T-helper 9 cell (primary cell): Measurements from ENCODE around the gene ADO.
A peak's percentile ranks its signal among the peaks of the same experiment; 100 is the strongest.

Source experiments
- DNase-seq: peaks from one replicate; pipeline ENCODE4 v3.0.0-alpha.2; 2020

ADO gene

DNA sequence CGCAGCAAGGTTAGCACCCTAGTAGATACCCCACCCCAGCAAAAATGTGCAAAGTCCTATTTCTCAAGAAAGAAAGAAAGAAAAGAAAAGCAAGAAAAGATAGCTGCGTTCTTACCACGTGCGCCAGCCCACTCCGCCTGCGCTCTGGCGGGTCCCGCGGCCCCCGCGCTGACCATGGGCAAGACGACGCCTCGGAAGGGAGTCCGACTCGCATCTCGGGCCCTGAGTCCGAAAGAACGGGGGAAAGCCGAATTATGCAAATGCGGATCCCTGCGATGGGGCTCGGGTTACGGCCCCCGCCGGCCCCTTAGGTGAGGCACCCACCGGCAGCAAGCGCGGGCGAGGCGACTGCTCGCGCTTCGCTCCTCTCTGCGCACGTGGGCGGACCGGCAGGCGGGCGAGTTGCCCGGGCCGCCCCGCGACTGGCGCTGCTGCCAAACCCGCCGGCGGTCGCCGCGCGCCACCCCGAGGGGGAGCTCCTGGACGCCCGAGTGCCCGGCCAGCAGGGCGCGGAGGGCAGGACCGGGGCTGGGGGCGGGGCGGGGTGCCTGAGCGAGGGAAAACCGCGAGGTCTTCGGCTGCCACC, 14.0 kb downstream of the ADO start:
- DNase-seq, result peak; percentile 38

DNA sequence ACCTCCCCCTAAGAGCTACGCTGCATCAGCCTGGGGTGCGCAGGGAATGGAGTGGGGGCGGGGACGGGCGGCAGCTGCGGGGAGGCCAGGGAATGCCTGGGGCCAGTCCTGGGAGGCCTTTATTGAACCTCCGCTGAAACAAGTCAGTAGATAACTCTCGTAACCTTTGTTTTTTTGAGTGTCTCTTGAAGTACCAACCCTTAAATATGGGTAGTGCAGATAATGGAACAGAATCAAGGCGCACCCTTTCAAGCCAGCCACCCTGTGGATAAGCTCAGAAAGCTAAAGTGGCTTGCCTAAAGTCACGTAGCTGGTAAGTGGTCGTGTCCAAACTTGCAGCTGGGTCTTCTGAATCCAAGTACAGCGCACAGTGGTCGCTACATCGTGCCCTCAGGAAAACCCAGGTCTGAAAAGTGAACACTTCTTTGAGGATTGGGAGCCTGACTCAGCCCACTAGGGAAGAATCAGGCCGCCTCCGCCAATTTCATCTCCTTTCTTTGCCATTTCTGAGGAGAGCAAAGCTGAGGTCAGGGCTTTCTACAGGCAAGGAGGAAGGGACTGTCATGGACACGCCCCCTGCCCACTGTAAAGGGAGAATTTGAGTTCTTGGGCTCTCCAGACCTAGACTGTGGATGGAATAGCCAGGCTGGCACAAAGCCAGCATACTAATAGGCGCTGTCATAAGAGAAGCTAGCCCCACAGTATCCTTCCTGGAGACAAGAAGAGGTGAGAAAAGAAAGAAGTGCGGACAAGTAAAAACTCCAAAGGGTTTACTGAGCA, 14.8 kb downstream of the ADO start:
- no peak for DNase-seq

- no peak for DNase-seq
These were observed 16.1 kb downstream of the ADO start for GRCh38 chr10:62820586-62820985.

- no peak for DNase-seq
These were observed 21.8 kb downstream of the ADO start for GRCh38 chr10:62826273-62826672.

- DNase-seq, result no peak
These were observed 25.1 kb downstream of the ADO start for GRCh38 chr10:62829622-62830021.

GRCh38 chr10:62830679-62831078, 26.2 kb downstream of the ADO start:
- no peak for DNase-seq

DNA sequence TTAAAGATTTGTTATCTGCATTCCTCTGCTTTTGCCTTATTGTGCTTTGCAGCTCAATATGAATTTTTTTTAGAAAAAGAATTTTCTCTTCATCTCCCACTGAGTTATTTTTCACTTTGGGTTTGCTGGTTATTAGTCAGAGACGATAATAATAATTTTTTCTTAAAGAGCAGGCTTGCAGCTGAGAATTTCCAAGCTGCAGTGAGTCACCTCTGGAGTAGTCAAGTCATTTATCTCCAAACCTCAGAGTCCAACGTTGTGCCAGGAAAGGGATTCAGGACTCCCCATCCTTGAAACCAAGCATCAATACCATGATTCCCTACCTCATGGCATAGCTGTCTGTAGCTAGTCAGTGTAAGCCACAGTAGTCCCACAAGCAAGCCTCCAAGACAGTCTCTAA, 26.8 kb downstream of the ADO start:
- no peak for DNase-seq

DNA sequence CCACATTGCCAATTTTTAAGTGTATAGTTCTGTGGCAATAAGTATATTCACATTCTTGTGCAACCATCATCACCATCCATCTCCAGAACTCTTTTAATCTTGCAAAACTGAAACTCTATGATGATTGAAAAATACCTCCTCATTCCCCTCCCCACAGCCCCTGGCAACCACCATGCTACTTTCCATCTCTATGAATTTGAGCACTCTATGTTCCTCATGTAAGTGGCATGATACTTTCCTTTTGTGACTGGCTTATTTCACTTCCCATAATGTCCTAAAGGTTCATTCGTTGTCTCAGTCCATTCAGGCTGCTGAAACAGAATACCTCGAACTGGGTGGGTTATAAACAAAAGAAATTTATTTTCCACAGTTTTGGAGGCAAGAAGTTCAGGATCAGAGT, 35.1 kb downstream of the ADO start:
- no peak for DNase-seq

DNA sequence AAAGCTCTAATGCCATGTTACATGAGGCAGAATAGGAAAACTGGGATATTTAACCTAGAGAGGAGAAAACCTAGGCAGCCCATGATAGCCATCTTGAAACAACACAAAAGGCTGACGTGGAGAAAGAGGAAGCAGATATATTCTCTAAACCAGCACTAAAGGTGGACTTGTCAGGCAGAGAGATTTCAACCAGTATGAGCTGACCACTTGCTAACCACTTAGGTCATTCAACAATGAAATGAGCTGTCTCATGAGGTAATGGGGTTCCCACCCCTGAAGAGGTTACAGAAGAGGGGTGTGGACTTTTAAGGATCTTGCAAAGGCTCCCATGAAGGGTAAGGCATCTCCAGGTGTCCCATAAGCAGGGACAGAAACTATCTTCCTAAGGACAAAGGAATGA, 38.5 kb downstream of the ADO start:
- no peak for DNase-seq

DNA sequence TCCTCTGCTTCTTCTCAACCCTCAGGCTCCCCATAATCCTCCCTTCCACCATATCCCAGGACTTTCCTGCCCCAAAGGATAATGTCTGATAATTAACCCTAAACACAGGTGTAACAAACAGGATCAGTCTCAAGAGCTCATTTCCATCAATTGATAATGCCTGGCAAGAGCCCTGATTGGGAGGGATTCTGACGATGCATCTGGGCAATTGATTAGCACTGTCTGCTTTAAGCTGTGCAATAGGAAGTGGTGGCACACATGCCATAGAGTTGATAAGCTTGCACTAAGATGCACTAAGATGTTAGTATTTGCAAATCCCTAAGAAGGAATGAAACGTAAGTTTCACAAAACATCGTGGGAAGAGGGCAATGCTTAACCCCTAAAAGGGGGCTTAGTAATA, 39.1 kb downstream of the ADO start:
- DNase-seq, result no peak

GRCh38 chr10:62844280-62845011, 39.9 kb downstream of the ADO start:
- DNase-seq, result no peak

DNA sequence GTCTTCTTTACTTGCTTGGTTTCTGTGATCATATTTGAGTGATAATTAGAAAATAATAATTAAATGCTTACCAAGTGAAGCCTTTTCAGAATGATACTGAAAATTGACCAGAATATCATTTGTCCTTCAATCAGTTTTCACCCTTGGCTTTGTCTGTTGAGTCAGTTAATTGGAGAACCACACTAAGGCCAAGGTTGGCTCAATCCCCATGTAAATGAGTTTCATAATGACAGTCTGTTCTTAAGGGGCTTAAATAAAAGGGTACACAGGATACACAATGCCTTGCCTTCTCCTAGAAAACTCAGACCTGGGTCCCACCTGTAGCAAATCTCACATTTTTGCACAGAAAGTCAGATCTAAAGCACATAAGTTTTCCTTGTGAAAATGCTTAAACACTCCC, 42.9 kb downstream of the ADO start:
- no peak for DNase-seq

DNA sequence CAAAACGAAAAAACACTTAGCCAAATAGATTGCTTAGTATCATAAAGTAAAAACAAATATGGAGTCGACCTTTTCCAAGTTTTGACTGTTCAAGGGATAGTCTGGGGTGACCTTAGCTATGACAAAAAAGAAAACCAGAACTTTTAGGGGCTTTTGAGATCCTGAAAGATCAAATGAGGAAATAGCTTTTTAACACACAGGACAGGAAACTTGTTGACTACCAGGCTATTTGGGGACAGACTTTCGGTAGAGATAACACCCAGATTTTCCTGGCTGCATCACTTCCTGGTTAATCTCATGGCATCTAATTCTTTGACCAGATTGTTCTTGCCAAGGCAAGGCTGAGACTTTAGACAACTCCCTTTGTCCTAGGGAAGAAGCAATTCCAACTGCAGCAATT, 46.1 kb downstream of the ADO start:
- no peak for DNase-seq

- no peak for DNase-seq
These were observed 46.9 kb downstream of the ADO start for GRCh38 chr10:62851442-62851841.

GRCh38 chr10:62852961-62853702, 48.6 kb downstream of the ADO start:
- no peak for DNase-seq

DNA sequence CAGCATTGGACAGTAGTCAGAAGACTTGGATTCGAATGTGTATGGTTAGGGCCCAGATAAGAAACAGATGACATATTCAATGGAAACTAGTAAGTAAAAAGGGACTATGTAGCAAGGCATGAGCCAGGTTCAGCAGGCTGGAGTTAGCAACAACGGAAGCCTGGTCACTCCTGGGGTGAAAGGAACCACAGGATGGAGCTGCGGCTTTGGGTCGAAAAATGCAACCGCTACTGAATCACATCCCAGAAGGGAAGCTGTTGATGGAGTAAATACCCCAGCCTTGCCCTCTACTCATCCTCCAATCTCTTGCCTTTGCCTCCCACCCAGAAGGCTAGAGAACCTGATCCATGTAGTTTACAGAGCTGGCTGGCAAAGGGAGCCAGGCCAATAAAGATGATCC, 49.2 kb downstream of the ADO start:
- DNase-seq, result no peak

DNA sequence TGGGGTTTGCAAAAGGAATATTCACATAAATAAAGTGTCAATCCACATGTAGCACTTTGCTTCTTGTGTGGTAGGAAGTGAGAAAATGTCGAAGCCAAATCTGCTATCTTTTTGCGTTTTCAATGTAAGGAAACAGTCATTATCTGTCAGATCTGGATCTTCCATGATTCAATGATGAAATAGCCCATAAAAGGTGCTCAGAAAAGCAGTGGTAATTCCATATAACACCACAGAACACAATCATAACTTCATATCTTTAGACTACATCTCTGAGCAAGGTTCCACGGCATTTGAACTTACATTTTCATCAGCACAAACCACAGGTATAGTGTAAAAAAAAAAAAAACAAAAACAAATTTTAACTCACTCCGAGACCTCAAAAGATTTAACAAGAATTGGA, 51.5 kb downstream of the ADO start:
- DNase-seq, result no peak
